PC-9 (cell line): ENCODE results near the gene LGALS9. TPM values are rescaled to one million over a fixed set of nuclear protein-coding genes. Genes with fewer than 3 reads are reported as not detected.

ENCODE experiments used
- BruUV-seq: library from RNA; stranded (reverse); fragments of 400-500 nt; replicated peaks from 2 replicates; lab custom pipeline; 2021; lab: Mats Ljungman, UMichigan
- CTCF ChIA-PET: fragments of 300-600 bp; sonication (Branson Sonifier 250); formaldehyde crosslinking; loops from one replicate; lab custom pipeline; 2022; ENCODE audit warnings: antibody characterized with exemption; lab: Charles Lee
- POLR2A ChIA-PET: fragments of 300-600 bp; sonication (Branson Sonifier 250); formaldehyde crosslinking; loops from one replicate; lab custom pipeline; 2022; ENCODE audit warnings: antibody characterized with exemption; ENCODE audit not compliant: unreplicated experiment; lab: Charles Lee
- DNase-seq, 2 experiments: peaks; one replicate each; pipeline versions ENCODE4 v3.0.0 to v3.0.0-alpha.2; 2015 to 2022; ENCODE audit warnings: mixed read lengths in 1 of 2
- H2AFZ ChIP-seq: fragments of 200-600 bp; sonication (generic); 2 replicates; pipeline ENCODE4 v1.8.1; 2017; ENCODE audit warnings: antibody characterized with exemption
- H3F3A ChIP-seq: fragments of 200-600 bp; sonication (generic); 2 replicates; pipeline ENCODE4 v1.8.1; 2017; ENCODE audit warnings: antibody characterized with exemption, mild to moderate bottlenecking, low read depth; ENCODE audit not compliant: insufficient read depth
- H3K27ac ChIP-seq: fragments of 200-600 bp; sonication (generic); 2 replicates; pipeline ENCODE4 v1.6.1; 2016; ENCODE audit warnings: mixed run types
- H3K27me3 ChIP-seq: fragments of 200-600 bp; sonication (generic); 2 replicates; pipeline ENCODE4 v1.6.1; 2016; ENCODE audit warnings: low read depth, mixed run types; ENCODE audit not compliant: insufficient read depth
- H3K36me3 ChIP-seq: fragments of 200-600 bp; sonication (generic); 2 replicates; pipeline ENCODE4 v1.6.1; 2016; ENCODE audit warnings: low read depth, mixed run types
- H3K4me1 ChIP-seq: fragments of 200-600 bp; sonication (generic); replicated peaks from 2 replicates; pipeline ENCODE4 v1.6.1; 2016; ENCODE audit warnings: mixed run types; ENCODE audit not compliant: insufficient read depth
- H3K4me2 ChIP-seq: fragments of 200-600 bp; sonication (generic); 2 replicates; pipeline ENCODE4 v1.6.1; 2017; ENCODE audit warnings: mixed run types
- H3K4me3 ChIP-seq: fragments of 200-600 bp; sonication (generic); 2 replicates; pipeline ENCODE4 v1.6.1; 2016; ENCODE audit warnings: mixed run types
- H3K79me2 ChIP-seq: fragments of 200-600 bp; sonication (generic); 2 replicates; pipeline ENCODE4 v1.6.1; 2017; ENCODE audit warnings: low read depth, mixed run types
- H3K9me2 ChIP-seq: fragments of 200-600 bp; sonication (generic); 2 replicates; pipeline ENCODE4 v1.8.1; 2017; ENCODE audit warnings: mild to moderate bottlenecking; ENCODE audit not compliant: insufficient read depth
- H3K9me3 ChIP-seq: fragments of 200-600 bp; sonication (generic); 2 replicates; pipeline ENCODE4 v1.8.1; 2016; ENCODE audit warnings: low read depth; ENCODE audit not compliant: insufficient read depth
- H4K20me1 ChIP-seq: fragments of 200-600 bp; sonication (generic); 2 replicates; pipeline ENCODE4 v1.8.1; 2017; ENCODE audit not compliant: insufficient read depth
- CTCF ChIP-seq: fragments of 200-600 bp; sonication (generic); conservative IDR thresholded peaks from 2 replicates; pipeline ENCODE4 v1.6.1; 2017; ENCODE audit warnings: mixed run types, antibody characterized with exemption, mild to moderate bottlenecking, moderate library complexity
- EZH2 ChIP-seq: fragments of 200-600 bp; sonication (generic); IDR thresholded peaks from 2 replicates; pipeline ENCODE4 v1.8.0; 2017; ENCODE audit warnings: antibody characterized with exemption, low read depth
- intact Hi-C: fragments of 100-400 bp; cut with micrococcal nuclease; formaldehyde crosslinking; loops from one replicate; pipeline ENCODE4 v1.10.0; 2022; ENCODE audit not compliant: unreplicated experiment
- total RNA-seq: library from RNA; stranded (reverse); gene quantifications from 2 replicates; pipeline ENCODE4 v1.2.3, GENCODE V29; 2021

The LGALS9 gene
- total RNA-seq, 1 experiment from 2014 or later, result 14.5 TPM

- Histone ChIP-seq H3F3A (no peaks in the 10 kb centered on the region), H3K4me1 (no peaks in the 10 kb centered on the region), H3K36me3 (no peaks in the 10 kb centered on the region), H2AFZ (no peak overlapping the region), H3K4me3 (no peak overlapping the region), H4K20me1 (no peaks in the 10 kb centered on the region), H3K79me2 (no peaks in the 10 kb centered on the region), H3K4me2 (no peak overlapping the region), H3K27me3 (no peaks in the 10 kb centered on the region), H3K9me2 (no peaks in the 10 kb centered on the region), H3K27ac (no peak overlapping the region), H3K9me3 (no peaks in the 10 kb centered on the region)
- DNase-seq, result no peak
- ChIA-PET CTCF (no interaction called here), POLR2A (no interaction called here)
- intact Hi-C loops, result no loop called here
- BruUV-seq, result no TSS peak
- TF ChIP-seq CTCF (no peak), EZH2 (no peak)
Observed at GRCh38 chr17:27612160-27612770, 18.7 kb upstream of the LGALS9 start.

GRCh38 chr17:27613433-27613832 lies 17.6 kb upstream of the LGALS9 start:
- intact Hi-C loops, result no loop called here
- TF ChIP-seq EZH2, result no peak
- no peak for TF ChIP-seq CTCF
- no peaks in the 10 kb centered on the region for H3K27me3 ChIP-seq
- no peaks in the 10 kb centered on the region for H3K36me3 ChIP-seq
- H2AFZ ChIP-seq, result no peak overlapping the region
- no peaks in the 10 kb centered on the region for H3K9me3 ChIP-seq
- H3K27ac ChIP-seq, result no peak overlapping the region
- BruUV-seq, result no TSS peak
- CTCF ChIA-PET, result no interaction called here
- H3F3A ChIP-seq, result no peaks in the 10 kb centered on the region
- POLR2A ChIA-PET, result no interaction called here
- DNase-seq, result no peak
- H3K9me2 ChIP-seq, result no peaks in the 10 kb centered on the region
- no peaks in the 10 kb centered on the region for H3K79me2 ChIP-seq
- H3K4me2 ChIP-seq, result no peak overlapping the region
- no peak overlapping the region for H3K4me3 ChIP-seq
- no peaks in the 10 kb centered on the region for H3K4me1 ChIP-seq
- H4K20me1 ChIP-seq, result no peaks in the 10 kb centered on the region

GRCh38 chr17:27615121-27615520 lies 15.9 kb upstream of the LGALS9 start:
- Histone ChIP-seq H3K79me2 (no peaks in the 10 kb centered on the region), H3K9me3 (no peaks in the 10 kb centered on the region), H2AFZ (no peak overlapping the region), H4K20me1 (no peaks in the 10 kb centered on the region), H3F3A (no peaks in the 10 kb centered on the region), H3K27ac (no peak overlapping the region), H3K27me3 (no peaks in the 10 kb centered on the region), H3K36me3 (no peaks in the 10 kb centered on the region), H3K4me1 (no peaks in the 10 kb centered on the region), H3K4me3 (no peak overlapping the region), H3K9me2 (no peaks in the 10 kb centered on the region), H3K4me2 (no peak overlapping the region)
- intact Hi-C loops, result no loop called here
- DNase-seq, result no peak
- ChIA-PET CTCF (no interaction called here), POLR2A (no interaction called here)
- BruUV-seq, result no TSS peak
- TF ChIP-seq CTCF (no peak), EZH2 (no peak)
